Suprapubic skin (tissue), 4 donors: ENCODE measurements around the gene ITGA2B. TPM values are rescaled to one million over a fixed set of nuclear protein-coding genes. Genes with fewer than 3 reads are reported as not detected.

Experiments
- DNase-seq, 2 donors: peaks; one replicate each; pipeline ENCODE4 v3.0.0-alpha.2; 2019; ENCODE audit warnings: low spot score in 2 of 2
- H3K27ac ChIP-seq: fragments of 200-600 bp; sonication (generic); one replicate; pipeline ENCODE4 v1.5.1; 2019
- H3K27me3 ChIP-seq: fragments of 200-600 bp; sonication (generic); one replicate; pipeline ENCODE4 v1.5.1; 2019
- H3K36me3 ChIP-seq: fragments of 200-600 bp; sonication (generic); one replicate; pipeline ENCODE4 v1.5.1; 2019
- H3K4me1 ChIP-seq: fragments of 200-600 bp; sonication (generic); one replicate; pipeline ENCODE4 v1.5.1; 2019
- H3K4me3 ChIP-seq: fragments of 200-600 bp; sonication (generic); one replicate; pipeline ENCODE4 v1.5.1; 2019; ENCODE audit warnings: mild to moderate bottlenecking
- H3K9me3 ChIP-seq: fragments of 200-600 bp; sonication (generic); one replicate; pipeline ENCODE4 v1.5.1; 2019
- CTCF ChIP-seq, 2 donors: fragments of 200-600 bp in 1 of 2; fragments of 450-650 bp in 1 of 2; sonication (generic) in 1 of 2; IDR thresholded peaks; one replicate each; pipeline ENCODE4 v1.5.1; 2016 to 2019; ENCODE audit warnings: antibody characterized with exemption in 2 of 2, mild to moderate bottlenecking in 1 of 2, moderate library complexity in 1 of 2
- EP300 ChIP-seq: sonication (generic); formaldehyde crosslinking; IDR thresholded peaks from one replicate; pipeline ENCODE4 v1.6.1; 2017; ENCODE audit warnings: antibody characterized with exemption
- POLR2A ChIP-seq, 2 donors: fragments of 450-650 bp; IDR thresholded peaks; one replicate each; pipeline ENCODE4 v1.6.1; 2017; ENCODE audit warnings: antibody characterized with exemption in 2 of 2, mild to moderate bottlenecking in 2 of 2, moderate library complexity in 2 of 2
- POLR2AphosphoS5 ChIP-seq, 3 donors: sonication (generic); formaldehyde crosslinking; IDR thresholded peaks; one replicate each; pipeline ENCODE4 v1.6.1; 2017; ENCODE audit warnings: antibody characterized with exemption in 3 of 3
- WGBS: methylation state at CpG from one replicate; pipeline ENCODE4 v1.1.5; 2018; 5-methylcytosine and 5-hydroxymethylcytosine counted together
- total RNA-seq, 4 donors: library from RNA; depleted of rRNA; stranded (reverse); fragments of >200 nt; gene quantifications; one replicate each; pipeline ENCODE4 v1.1.0, GENCODE V29; 2016

ITGA2B gene
- total RNA-seq, 4 donors from 2014 or later, result 0.45 to 0.48 TPM; not detected in 2

- H3K9me3 ChIP-seq, result no peaks in the 10 kb centered on the region
- H3K36me3 ChIP-seq, result peaks cover 33% of the 10 kb centered on the region
- DNase-seq, result no peak
- H3K27me3 ChIP-seq, result no peaks in the 10 kb centered on the region
- WGBS, result 95% methylated on average over 4 of the region's 4 CpGs
- no peaks in the 10 kb centered on the region for H3K4me1 ChIP-seq
- no peak for TF ChIP-seq CTCF (IDR thresholded peaks at IDR 0.05)
- no peak for TF ChIP-seq EP300
- TF ChIP-seq POLR2A (IDR thresholded peaks at IDR 0.05), result no peak
- TF ChIP-seq POLR2AphosphoS5 (IDR thresholded peaks at IDR 0.05), result no peak
- H3K4me3 ChIP-seq, result no peak overlapping the region
- H3K27ac ChIP-seq, result no peak overlapping the region
These were observed 19.3 kb upstream of the ITGA2B start for GRCh38 chr17:44408786-44409185.

- Histone ChIP-seq H3K27ac (no peak overlapping the region), H3K27me3 (no peaks in the 10 kb centered on the region), H3K4me3 (no peak overlapping the region), H3K9me3 (no peaks in the 10 kb centered on the region), H3K36me3 (peaks cover 79% of the 10 kb centered on the region), H3K4me1 (no peaks in the 10 kb centered on the region)
- DNase-seq, result no peak
- 95% methylated on average over 5 of the region's 5 CpGs for WGBS
- TF ChIP-seq POLR2A (IDR thresholded peaks at IDR 0.05), result no peak
- TF ChIP-seq CTCF (IDR thresholded peaks at IDR 0.05), result no peak
- no peak for TF ChIP-seq EP300
- TF ChIP-seq POLR2AphosphoS5 (IDR thresholded peaks at IDR 0.05), result no peak
These were observed 13.2 kb upstream of the ITGA2B start for GRCh38 chr17:44402564-44403172.

- no peak for TF ChIP-seq POLR2A (IDR thresholded peaks at IDR 0.05)
- TF ChIP-seq CTCF (IDR thresholded peaks at IDR 0.05), result peak in 1 of 2 donors; percentile 21
- no peak for TF ChIP-seq EP300
- no peak for TF ChIP-seq POLR2AphosphoS5 (IDR thresholded peaks at IDR 0.05)
- Histone ChIP-seq H3K4me3 (no peak overlapping the region), H3K27ac (no peak overlapping the region)
These were observed 10.9 kb upstream of the ITGA2B start for GRCh38 chr17:44400226-44400847.

GRCh38 chr17:44398692-44399691 is 9.5 kb upstream of the ITGA2B start:
- Histone ChIP-seq H3K36me3 (peaks cover 74% of the 10 kb centered on the region), H3K9me3 (no peaks in the 10 kb centered on the region), H3K27ac (no peak overlapping the region), H3K4me3 (no peak overlapping the region), H3K4me1 (no peaks in the 10 kb centered on the region), H3K27me3 (no peaks in the 10 kb centered on the region)
- peak in 1 of 2 donors; percentile 69 for DNase-seq
- no peak for TF ChIP-seq EP300
- no peak for TF ChIP-seq POLR2AphosphoS5 (IDR thresholded peaks at IDR 0.05)
- no peak for TF ChIP-seq CTCF (IDR thresholded peaks at IDR 0.05)
- TF ChIP-seq POLR2A (IDR thresholded peaks at IDR 0.05), result no peak
- 95% methylated on average over 34 of the region's 41 CpGs for WGBS

More at GRCh38 chr17:44400226-44400847, 10.9 kb upstream of the ITGA2B start:
- H3K4me1 ChIP-seq, result no peaks in the 10 kb centered on the region
- peak in 1 of 2 donors; percentile 24 for DNase-seq
- no peaks in the 10 kb centered on the region for H3K9me3 ChIP-seq
- 90% methylated on average over 3 of the region's 3 CpGs for WGBS
- H3K27me3 ChIP-seq, result no peaks in the 10 kb centered on the region
- peaks cover 84% of the 10 kb centered on the region for H3K36me3 ChIP-seq
